ENCODE measurements around the gene DEFB126. TPM values are rescaled to one million over a fixed set of nuclear protein-coding genes. Genes with fewer than 3 reads are reported as not detected.

Gene DEFB126
- total RNA-seq, 1 donor from 2014 or later, result not detected

Other genes with a start within 250 kb of the DEFB126 start
- gene DEFB125, start 54.9 kb upstream of the DEFB126 start, total RNA-seq, result not detected in 2 replicates
- gene DEFB127, start 14.9 kb downstream of the DEFB126 start, total RNA-seq, result not detected in 2 replicates
- not detected in 2 replicates for gene DEFB128, start 47.1 kb downstream of the DEFB126 start, total RNA-seq
- gene DEFB129, start 84.7 kb downstream of the DEFB126 start, total RNA-seq, result not detected in 2 replicates
- gene DEFB132, start 115.1 kb downstream of the DEFB126 start, total RNA-seq, result not detected in 2 replicates
- 34.0 and 40.8 TPM in 2 replicates for gene C20orf96, start 148.2 kb downstream of the DEFB126 start, total RNA-seq
- gene ZCCHC3, start 155.0 kb downstream of the DEFB126 start, total RNA-seq, result 58.9 and 59.2 TPM in 2 replicates
- 88.7 and 88.8 TPM in 2 replicates for gene SOX12, start 183.0 kb downstream of the DEFB126 start, total RNA-seq
- gene NRSN2, start 204.5 kb downstream of the DEFB126 start, total RNA-seq, result 42.0 and 44.4 TPM in 2 replicates
- gene TRIB3, start 238.2 kb downstream of the DEFB126 start, total RNA-seq, result 12.5 and 14.4 TPM in 2 replicates